Measurements from ENCODE around the gene FLT1.

Gene FLT1

DNA sequence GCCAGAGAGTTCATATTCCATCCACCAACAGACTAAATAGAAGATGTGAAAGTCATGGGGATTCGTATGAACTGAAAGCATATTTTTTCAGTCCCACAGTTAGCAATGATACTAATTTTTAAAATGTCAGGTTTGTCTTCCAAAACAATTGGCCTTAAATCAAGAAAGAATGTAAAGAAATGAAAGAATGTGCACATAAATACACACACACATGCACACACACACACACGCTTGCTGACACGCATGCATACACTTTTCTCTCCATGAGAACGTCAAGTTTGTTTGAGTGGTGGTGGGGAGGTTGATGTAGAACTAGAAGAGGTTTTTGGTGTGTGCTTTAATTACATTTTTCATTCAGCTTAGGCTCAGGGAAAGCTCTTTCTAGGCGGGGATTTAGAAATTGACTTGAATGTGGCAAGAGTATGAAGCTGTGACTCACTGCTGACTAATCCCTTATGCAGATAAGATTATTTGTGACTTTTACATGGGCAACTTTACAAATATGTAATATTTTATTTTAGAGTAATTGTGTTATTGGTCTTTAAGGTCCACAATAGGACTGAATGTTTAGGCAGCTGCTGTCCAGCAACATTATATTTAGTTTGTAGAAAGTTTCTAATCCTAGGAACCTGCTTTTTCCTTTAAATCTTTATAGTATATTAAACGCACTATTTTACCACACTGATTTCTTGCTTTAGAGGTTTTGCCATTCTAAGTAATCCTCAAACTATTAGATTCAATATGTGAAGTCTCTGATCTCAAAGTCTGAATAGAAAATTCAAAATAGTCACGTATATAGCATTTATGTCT lies 18.8 kb downstream of the FLT1 start:
- TF ChIP-seq, protein P1, sequence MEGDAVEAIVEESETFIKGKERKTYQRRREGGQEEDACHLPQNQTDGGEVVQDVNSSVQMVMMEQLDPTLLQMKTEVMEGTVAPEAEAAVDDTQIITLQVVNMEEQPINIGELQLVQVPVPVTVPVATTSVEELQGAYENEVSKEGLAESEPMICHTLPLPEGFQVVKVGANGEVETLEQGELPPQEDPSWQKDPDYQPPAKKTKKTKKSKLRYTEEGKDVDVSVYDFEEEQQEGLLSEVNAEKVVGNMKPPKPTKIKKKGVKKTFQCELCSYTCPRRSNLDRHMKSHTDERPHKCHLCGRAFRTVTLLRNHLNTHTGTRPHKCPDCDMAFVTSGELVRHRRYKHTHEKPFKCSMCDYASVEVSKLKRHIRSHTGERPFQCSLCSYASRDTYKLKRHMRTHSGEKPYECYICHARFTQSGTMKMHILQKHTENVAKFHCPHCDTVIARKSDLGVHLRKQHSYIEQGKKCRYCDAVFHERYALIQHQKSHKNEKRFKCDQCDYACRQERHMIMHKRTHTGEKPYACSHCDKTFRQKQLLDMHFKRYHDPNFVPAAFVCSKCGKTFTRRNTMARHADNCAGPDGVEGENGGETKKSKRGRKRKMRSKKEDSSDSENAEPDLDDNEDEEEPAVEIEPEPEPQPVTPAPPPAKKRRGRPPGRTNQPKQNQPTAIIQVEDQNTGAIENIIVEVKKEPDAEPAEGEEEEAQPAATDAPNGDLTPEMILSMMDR (IDR thresholded peaks at IDR 0.05; ENCODE audit: control insufficient read depth, insufficient read depth, low read depth, low read length, missing control alignments): no peak
- DNase-seq (ENCODE audit: low read depth): peak; percentile 86

DNA sequence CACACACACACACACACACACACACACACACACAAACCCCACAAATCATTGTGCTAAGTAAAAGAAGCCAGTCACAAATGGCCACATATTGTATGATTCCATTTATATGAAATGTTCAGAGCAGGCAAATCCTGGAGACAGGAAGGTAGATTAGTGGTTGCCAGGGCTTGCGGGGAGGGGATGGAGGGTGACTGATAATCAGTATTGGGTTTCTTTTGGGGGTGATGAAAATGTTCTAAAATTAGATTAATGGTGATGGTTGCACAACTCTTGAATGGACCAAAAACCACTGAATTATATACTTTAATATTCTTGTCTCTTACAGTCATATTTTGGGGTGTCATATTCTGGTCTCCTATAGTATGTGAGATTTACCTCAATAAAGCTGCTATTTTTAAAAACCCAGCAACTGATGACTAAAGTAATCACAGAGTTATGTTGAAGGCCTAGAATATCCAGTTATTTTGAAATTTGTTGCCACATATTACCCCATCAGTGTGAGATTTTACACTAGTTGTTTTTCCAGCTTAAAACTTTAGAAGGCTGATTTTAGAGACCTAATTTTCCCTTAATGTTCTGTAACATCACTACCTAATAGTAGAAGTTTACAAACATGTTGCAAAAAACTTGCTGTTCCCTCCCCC lies 20.3 kb downstream of the FLT1 start:
- DNase-seq (ENCODE audit: low read depth): no peak
- H3K4me3 ChIP-seq (ENCODE audit: control insufficient read depth, low read depth, low read length): no peak overlapping the region
- TF ChIP-seq, protein P1 (IDR thresholded peaks at IDR 0.05; ENCODE audit: control insufficient read depth, insufficient read depth, low read depth, low read length, missing control alignments): no peak

More for the DNA sequence above, 18.8 kb downstream of the FLT1 start:
- H3K4me3 ChIP-seq (ENCODE audit: control insufficient read depth, low read depth, low read length): no peak overlapping the region

DNA sequence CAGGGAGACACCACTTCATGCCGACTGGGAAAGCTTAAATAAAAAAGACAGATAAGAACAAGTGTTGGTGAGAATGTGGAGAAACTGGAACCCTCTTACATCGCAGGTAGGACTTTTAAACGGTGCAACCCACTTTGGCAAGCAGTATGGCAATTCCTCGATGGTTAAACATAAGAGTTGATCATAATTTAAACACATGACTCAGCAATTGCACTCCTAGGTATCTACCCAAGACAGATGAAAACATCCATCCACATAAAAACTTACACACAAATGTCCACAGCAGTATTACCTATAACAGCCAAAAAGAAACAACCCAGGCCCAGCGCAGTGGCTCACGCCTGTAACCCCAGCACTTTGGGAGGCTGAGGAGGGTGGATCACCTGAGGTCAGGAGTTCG lies 21.9 kb downstream of the FLT1 start:
- H3K4me3 ChIP-seq (ENCODE audit: control insufficient read depth, low read depth, low read length): no peak overlapping the region
- DNase-seq (ENCODE audit: low read depth): no peak
- TF ChIP-seq, protein P1 (IDR thresholded peaks at IDR 0.05; ENCODE audit: control insufficient read depth, insufficient read depth, low read depth, low read length, missing control alignments): no peak

DNA sequence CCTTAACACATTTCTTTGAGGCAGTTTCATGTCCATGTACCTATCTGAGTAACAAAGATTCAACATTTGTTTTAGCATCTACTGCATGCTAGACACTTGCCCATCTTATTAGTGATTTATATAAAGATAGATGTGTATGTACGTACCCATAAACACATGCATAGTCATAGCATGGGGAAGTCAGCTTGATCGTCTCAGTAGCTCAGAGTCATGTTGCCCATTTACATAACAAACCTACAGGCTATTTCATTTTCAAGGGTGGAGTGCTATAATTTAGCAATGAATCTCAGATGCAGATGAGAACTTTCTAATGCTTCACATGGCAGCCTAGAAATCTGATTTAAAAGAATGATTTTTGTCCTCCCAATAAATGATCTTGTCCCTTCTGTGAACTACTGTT lies 23.5 kb downstream of the FLT1 start:
- no peak for DNase-seq (ENCODE audit: low read depth)
- TF ChIP-seq, protein P1 (IDR thresholded peaks at IDR 0.05; ENCODE audit: control insufficient read depth, insufficient read depth, low read depth, low read length, missing control alignments): no peak
- no peak overlapping the region for H3K4me3 ChIP-seq (ENCODE audit: control insufficient read depth, low read depth, low read length)

DNA sequence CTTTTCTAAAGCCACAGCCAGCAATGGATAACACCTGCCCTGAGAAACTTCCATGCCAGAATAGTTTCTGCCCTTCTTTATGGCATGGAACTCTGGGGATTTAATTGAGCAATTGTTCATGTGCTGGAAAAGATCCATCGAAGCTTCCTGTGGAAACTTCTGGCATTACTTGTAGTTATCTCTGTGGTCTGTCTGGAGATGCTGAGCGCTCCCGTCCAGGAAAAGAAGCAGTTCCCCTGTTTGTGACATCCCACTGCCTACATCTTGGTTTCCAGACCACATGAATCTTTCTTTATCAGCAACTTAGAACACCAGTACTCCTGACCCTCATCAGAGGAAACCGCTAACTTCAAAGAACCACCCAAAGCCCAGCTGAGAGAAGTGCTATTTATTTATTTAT lies 24.6 kb downstream of the FLT1 start:
- no peak for DNase-seq (ENCODE audit: low read depth)
- TF ChIP-seq, protein P1 (IDR thresholded peaks at IDR 0.05; ENCODE audit: control insufficient read depth, insufficient read depth, low read depth, low read length, missing control alignments): no peak
- H3K4me3 ChIP-seq (ENCODE audit: control insufficient read depth, low read depth, low read length): no peak overlapping the region

DNA sequence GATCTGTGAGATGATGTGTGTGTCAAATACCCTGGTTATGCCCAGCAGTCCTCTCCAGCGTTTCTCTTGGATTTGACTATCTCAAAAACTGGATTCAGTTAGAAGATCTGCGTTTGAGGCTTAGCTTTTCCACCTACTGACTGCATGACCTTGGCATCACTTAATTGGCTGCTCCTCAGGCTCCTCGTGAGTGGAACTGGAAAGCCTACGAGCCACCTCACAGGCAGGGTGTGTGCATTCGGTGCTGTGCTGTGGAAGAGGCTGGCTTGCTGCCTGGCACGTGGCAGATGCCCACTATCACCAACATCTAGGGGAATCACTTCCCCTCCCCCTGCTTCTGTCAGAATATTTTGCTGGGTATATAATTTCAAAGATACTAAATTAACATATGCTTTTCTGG lies 25.6 kb downstream of the FLT1 start:
- no peak for DNase-seq (ENCODE audit: low read depth)
- TF ChIP-seq, protein P1 (IDR thresholded peaks at IDR 0.05; ENCODE audit: control insufficient read depth, insufficient read depth, low read depth, low read length, missing control alignments): no peak
- no peak overlapping the region for H3K4me3 ChIP-seq (ENCODE audit: control insufficient read depth, low read depth, low read length)

Data from AG09309 (cell line).